HCT116 (cell line): ENCODE results near the gene TIMM21.

Experiments used
- CTCF ChIP-seq, 3 experiments: fragments of 200-600 bp in 1 of 3; sonication (generic) in 1 of 3; IDR thresholded peaks in 2 of 3; conservative IDR thresholded peaks in 1 of 3; 2 replicates each; pipeline ENCODE4 v1.5.1; 2012 to 2017; ENCODE audit warnings: low read depth in 2 of 3, low read length in 2 of 3, antibody characterized with exemption in 1 of 3, borderline replicate concordance in 1 of 3, control low read depth in 1 of 3, mild to moderate bottlenecking in 1 of 3, mixed read lengths in 1 of 3, mixed run types in 1 of 3, moderate library complexity in 1 of 3; ENCODE audit not compliant: insufficient read depth in 1 of 3
- EZH2 ChIP-seq: fragments of 200-600 bp; sonication (generic); IDR thresholded peaks from 2 replicates; pipeline ENCODE4 v1.6.1; 2017; ENCODE audit warnings: antibody characterized with exemption, mixed run types
- EZH2phosphoT487 ChIP-seq: fragments of 200-600 bp; IDR thresholded peaks from 2 replicates; pipeline ENCODE4 v1.6.1; 2018; ENCODE audit warnings: antibody characterized with exemption, borderline replicate concordance
- MAX ChIP-seq: IDR thresholded peaks from 2 replicates; pipeline ENCODE4 v1.6.1; 2012
- POLR2A ChIP-seq: IDR thresholded peaks from 2 replicates; pipeline ENCODE4 v1.7.0; 2011; ENCODE audit warnings: borderline replicate concordance; ENCODE audit not compliant: insufficient read depth, insufficient read length; ENCODE audit errors: extremely low read depth
- POLR2AphosphoS5 ChIP-seq: IDR thresholded peaks from 2 replicates; pipeline ENCODE4 v1.6.1; 2011; ENCODE audit warnings: mild to moderate bottlenecking, low read depth, low read length, moderate library complexity
- SP1 ChIP-seq: IDR thresholded peaks from 2 replicates; pipeline ENCODE4 v1.6.1; 2012; ENCODE audit warnings: low read depth

- TF ChIP-seq SP1 (no peak), EZH2phosphoT487 (no peak), POLR2A (no peak), POLR2AphosphoS5 (no peak), EZH2 (no peak), CTCF (IDR thresholded peaks at IDR 0.05 in 2 of 3, conservative IDR thresholded peaks at IDR 0.05 in 1 of 3; ENCODE audit: borderline replicate concordance in 1 of 3, insufficient read depth in 1 of 3, low read depth in 2 of 3, low read length in 2 of 3) (no peak), MAX (no peak)
Observed at GRCh38 chr18:74172697-74173433, 24.5 kb downstream of the TIMM21 start.
